Body of pancreas (tissue), 4 donors: ENCODE data around the gene LRRC2.

Experiments used
- POLR2A ChIP-seq, 3 donors: fragments of 450-650 bp; IDR thresholded peaks; one replicate each; pipeline ENCODE4 v1.6.1; 2016; ENCODE audit warnings: antibody characterized with exemption in 3 of 3, mild to moderate bottlenecking in 2 of 3
- TF ChIP-seq, protein P1 (sequence below), 7 experiments: fragments of 450-650 bp in 4 of 7; fragments of 200-600 bp in 3 of 7; sonication (generic) in 3 of 7; IDR thresholded peaks; one replicate each; pipeline ENCODE4 v1.5.1; 2016 to 2019; ENCODE audit warnings: antibody characterized with exemption in 7 of 7

DNA sequence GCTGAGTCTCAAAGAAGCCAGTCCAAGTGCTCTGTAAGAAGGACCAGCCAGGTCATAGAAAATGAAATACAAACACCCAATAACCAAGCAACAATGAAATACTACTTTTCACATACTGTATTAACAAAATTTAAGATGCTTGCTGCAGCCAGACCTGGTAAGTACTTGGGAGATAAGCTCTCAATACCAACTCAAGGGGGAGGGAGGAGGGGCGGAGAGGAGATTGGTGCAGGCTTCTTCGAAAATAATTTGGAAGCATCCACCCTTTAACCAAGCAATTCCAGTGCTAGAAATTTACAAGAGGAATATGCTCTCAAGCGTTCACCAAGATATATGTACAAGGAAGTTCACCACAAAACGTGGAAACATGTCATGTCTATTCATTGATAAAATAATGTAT, 7.6 kb upstream of the LRRC2 start:
- TF ChIP-seq POLR2A (IDR thresholded peaks at IDR 0.05): no peak
- TF ChIP-seq, protein P1, sequence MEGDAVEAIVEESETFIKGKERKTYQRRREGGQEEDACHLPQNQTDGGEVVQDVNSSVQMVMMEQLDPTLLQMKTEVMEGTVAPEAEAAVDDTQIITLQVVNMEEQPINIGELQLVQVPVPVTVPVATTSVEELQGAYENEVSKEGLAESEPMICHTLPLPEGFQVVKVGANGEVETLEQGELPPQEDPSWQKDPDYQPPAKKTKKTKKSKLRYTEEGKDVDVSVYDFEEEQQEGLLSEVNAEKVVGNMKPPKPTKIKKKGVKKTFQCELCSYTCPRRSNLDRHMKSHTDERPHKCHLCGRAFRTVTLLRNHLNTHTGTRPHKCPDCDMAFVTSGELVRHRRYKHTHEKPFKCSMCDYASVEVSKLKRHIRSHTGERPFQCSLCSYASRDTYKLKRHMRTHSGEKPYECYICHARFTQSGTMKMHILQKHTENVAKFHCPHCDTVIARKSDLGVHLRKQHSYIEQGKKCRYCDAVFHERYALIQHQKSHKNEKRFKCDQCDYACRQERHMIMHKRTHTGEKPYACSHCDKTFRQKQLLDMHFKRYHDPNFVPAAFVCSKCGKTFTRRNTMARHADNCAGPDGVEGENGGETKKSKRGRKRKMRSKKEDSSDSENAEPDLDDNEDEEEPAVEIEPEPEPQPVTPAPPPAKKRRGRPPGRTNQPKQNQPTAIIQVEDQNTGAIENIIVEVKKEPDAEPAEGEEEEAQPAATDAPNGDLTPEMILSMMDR (IDR thresholded peaks at IDR 0.05): no peak
